Stimulated activated CD8-positive, alpha-beta memory T cell treated with anti-CD3 and anti-CD28 coated beads, Interleukin-4, amount 100 ng/mL, for 24 hours (primary cell): ENCODE data around the gene CHMP4B.

Experiments used
- DNase-seq: peaks from one replicate; pipeline ENCODE4 v3.0.0-alpha.2; 2020; ENCODE audit warnings: low read depth

CHMP4B gene

DNA sequence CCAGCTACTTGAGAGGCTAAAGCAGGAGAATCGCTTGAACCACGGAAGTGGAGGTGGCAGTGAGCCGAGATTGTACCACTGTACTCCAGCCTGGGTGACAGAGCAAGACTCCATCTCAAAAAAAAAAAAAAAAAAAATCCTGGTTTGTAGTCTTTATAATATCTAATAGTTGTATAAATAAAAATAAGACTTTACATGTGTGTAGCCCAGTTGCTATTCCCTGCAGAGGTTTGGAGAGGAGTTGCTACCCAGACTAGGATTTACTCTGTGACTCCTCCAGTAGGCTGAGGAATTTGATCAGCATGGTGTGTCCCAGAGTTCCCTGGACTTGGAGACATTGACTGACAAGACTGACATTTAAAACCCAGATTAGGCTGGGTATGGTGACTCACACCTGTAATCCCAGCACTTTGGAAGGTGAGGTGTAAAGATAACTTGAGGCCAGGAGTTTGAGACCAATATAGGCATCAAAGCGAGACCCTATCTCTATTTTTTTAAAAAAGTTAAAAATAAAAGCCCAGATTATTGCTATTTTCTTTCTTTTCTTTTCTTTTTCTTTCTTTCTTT is 10.2 kb downstream of the CHMP4B start:
- DNase-seq, result no peak

DNA sequence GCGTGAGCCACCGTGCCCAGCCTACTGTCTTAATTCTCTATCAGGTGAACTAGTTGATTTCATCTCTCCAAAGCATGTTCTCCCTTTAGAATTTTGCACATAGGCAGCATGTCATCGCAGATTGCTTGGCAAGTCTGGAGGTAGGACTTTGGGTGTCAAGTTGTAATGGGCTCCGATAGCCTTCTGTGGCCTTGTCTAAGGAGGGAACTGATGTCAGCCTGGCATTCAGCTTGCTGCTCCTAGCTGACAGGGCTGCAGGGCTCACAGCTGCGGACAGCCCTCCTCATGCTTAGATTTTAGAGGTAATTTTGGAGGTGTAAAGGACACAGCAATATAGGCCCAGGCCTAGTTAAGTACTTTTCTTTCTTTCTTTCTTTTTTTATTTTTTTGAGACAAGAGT is 11.3 kb downstream of the CHMP4B start:
- no peak for DNase-seq

DNA sequence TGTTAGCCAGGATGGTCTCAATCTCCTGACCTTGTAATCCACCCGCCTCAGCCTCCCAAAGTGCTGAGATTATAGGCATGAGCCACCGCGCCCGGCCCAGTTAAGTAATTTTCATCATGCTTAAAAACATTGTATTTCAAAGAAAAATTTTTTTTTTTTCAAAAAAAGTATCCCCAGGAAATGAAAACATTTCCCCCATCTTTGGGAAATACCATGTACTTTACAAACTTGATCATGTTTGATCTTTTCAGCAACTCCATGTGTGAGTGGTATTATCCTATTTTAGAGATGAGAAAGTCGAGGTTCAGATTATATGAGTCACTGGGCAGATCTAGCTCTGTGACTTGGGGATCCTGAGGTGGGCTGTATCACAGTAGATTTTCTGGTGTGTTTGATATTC is 11.8 kb downstream of the CHMP4B start:
- no peak for DNase-seq

DNA sequence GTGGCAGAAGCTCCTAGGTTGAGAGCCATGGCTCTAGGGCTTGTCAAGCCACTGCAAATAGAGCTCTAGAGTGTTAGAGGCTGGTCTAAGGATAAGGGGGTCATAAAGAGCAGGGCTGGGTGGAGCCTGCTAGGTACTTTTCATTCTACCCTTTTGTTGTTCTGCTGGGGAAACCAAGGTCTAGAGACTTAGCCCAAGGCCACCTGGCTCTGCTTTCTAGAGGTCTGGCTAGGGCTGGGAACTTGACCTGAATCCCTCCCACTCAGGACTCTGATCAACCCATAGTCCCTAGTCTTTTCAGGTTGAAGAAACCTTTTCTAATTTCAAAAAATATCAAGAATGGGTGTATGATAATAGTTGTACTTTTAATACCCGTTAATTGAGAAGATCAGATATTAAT is 13.7 kb downstream of the CHMP4B start:
- no peak for DNase-seq

DNA sequence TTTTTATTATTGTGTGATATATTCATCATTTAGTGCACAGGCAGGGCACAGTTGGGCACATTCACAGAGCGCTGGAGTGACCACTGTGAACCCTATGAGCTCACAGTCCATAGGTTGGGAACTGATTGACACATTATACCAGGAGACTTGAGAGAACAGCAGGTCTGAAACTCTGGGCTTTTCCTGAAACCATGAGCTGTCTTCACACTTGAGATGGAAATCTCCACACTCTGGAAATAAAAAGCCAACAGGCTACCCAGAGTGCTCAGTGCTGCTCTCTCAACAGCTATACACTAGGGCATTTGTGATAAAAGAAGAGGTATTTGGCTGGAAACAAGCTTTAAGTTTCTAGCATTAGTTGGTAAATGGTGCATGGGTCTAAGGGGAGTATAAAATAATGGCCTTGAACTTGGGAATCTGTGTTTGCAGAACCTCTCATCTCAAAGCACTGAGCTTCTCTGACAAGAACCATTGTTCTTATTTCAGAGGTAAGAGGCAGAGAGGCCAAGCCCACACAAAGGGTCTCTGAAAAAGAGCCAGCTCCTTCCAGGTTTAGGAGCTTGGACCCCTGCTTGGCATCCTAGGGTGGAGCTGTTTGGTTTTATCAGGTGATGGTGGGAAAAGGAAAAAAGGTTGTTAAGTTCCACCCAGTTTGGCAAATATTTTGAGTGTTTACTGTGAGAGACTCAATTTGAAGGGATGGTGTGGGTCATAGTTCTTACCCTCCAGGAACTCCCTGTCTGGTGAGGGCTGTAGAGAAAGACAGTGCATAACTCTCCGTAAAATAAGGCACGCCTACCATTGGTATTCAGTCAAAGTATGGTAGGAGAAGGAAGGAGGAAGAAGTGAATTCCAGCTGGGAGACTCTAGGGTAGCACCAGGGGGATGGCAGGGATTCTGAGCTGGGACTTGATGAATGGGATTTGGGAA is 14.5 kb downstream of the CHMP4B start:
- no peak for DNase-seq

DNA sequence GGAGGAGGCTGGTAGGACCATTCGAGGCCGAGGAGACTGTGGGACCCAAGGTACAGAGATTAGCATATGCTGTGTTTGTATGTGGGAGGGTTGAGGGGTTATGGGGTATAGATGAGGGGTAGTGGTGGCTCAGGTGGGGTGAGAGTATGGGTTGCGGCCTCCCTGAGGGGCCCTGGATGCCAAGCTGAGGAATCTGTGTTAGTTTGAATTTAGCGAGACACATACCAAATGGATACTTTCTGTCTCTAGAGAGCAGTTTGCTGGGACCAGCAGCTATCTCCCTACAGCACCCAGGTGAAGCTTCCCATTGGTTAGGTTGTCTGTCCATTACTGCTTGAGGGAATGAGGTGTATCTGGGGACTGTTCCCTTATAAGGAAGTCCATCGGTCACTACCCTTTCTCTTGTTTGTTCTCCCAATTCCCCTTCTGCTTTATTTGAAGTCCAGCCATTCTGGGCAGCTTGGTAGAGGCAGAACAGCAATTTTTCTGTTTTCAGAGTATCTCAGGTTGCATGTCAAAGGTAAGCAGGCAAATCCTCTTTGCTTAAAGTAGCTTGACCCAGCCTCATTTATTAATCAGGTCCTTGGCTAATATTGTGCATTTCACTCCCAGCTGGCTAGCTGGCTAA is 15.2 kb downstream of the CHMP4B start:
- DNase-seq, result no peak

DNA sequence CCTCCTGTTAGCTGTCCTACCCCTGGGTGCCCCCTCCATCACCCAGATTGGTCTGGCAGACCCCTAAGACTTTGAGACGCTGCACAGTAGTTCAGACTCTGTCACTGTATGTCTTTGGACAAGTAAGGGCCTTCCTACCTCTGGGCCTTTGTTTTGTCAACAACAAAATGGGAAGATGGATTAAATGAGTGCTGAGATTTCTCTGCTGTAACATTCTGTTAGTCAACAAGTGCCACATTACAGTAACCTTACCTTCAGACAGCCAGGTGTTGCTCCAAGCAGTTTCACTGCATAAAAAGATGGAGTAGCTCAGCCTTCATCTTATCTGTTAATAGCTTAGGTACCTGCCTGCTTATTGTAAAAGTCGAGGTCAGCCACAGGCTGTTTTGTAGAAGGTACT is 16.0 kb downstream of the CHMP4B start:
- DNase-seq, result no peak

DNA sequence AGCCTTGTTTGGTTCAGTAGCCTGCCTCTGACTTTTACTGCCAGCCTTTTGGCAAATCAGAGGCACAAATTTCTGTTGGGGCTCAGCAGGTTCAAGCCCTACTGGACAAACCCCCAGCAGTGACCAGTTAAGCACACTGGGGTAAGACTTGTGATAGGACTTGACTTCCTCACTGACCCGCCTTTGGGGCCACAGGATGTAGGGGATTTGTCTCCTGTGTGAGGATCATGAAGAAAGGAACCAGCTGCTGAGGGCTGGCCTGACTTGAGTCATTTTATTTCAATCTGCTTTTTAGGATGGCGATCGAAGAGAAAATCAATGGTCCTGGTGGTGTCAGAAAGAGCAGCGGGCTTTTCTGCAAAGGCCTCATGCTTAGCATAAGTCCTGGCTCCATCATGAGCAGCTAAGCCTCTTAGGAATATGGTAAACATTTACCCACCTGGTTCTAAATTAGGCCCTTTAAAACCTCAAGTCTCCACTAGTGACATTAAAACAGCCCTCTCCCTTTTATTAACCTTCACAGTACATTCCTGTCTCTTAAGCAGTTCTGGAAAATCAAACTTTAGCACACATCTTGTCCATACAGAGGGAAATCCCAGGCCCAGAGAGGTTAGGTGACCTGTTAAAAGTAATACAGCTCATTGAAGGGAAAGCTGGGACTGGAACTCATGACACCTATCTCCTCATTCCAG is 16.6 kb downstream of the CHMP4B start:
- DNase-seq, result no peak

DNA sequence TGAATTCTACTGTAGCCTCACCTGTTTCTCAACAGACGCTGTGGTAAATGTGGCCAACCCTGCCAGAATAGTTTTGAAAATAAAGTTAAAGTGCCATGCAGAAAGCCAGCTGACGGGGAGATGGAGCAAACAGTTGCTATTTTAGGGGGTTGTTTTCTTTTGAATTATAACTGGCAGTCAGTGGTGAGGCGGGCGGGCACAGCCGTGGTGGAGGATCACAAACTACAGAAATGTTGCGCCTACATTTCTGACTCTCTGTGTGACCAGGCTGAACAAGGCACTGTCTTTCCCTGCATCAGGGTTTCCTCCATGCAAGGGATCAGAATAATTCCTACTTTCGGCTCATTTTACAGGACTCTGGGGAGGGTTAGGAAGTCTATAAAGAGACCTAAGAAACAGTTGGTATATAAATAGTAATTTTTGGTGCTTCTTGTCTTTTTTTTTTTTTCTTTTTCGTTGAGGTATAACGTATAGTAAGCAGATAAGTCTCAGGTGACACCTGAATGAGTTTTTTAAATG is 17.2 kb downstream of the CHMP4B start:
- no peak for DNase-seq

DNA sequence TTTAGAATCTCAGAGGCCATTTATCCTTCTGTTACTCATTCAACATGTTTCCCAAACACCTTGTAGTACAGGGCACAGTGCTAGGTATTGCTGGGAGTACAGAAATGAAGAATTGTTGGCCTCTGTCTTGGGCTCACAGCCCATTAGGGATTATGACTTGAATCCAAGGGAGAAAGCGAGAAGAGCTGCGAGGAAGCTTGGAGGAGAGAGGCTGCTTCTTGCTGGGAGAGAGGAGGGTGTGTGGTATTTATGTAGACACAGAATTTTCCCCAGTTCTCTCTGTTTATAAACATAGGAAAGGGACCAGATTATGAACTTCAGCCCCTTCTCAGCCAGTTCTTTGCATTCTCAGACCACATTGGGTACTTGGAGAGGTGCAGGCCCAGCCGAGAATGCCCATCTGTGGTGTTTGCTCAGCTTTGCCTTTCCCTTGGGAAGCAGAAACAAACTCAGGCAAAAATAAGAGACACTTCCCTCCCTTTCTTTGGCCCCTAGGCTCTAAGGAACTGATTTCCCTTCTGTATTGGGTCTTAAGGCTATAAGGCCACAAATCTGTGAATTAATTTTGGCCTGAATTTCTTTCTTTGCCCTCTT is 17.9 kb downstream of the CHMP4B start:
- no peak for DNase-seq

DNA sequence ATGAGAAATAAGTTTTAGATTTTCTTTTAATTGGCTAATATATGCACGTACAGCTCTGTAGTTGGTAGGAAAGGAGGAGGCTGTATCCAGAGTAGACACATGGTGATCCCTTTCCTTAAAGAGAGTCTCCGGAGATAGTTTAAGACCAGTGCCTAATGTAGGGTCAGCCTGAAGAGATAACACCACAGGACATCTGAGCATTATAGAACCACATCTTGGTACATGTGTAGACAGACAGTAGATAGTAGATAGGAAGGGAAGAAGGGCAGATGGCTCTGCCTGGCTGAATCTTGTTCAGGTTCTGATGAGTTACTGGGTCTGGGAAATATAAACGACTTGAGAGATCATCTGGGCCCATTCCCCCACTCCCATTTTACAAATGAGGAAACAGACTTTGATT is 18.5 kb downstream of the CHMP4B start:
- DNase-seq, result no peak

DNA sequence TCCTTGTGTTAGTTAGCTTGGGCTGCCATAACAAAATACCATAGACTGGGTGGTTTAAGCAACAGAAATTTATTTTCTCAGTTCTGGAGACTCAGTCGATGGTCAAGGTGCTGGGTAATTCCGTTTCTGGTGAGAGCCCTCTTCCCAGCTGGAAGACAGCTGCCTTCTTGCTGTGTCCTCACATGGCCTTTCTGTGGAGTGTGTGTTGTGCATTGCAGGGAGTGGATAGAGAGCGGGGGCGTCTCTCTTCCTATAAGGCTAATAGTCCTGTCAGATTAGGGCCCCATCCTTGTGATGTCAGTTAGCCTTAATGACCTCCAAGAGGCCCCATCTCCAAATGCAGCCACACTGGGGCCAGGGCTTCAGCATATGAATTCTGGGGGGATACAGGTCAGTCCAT is 19.2 kb downstream of the CHMP4B start:
- no peak for DNase-seq

DNA sequence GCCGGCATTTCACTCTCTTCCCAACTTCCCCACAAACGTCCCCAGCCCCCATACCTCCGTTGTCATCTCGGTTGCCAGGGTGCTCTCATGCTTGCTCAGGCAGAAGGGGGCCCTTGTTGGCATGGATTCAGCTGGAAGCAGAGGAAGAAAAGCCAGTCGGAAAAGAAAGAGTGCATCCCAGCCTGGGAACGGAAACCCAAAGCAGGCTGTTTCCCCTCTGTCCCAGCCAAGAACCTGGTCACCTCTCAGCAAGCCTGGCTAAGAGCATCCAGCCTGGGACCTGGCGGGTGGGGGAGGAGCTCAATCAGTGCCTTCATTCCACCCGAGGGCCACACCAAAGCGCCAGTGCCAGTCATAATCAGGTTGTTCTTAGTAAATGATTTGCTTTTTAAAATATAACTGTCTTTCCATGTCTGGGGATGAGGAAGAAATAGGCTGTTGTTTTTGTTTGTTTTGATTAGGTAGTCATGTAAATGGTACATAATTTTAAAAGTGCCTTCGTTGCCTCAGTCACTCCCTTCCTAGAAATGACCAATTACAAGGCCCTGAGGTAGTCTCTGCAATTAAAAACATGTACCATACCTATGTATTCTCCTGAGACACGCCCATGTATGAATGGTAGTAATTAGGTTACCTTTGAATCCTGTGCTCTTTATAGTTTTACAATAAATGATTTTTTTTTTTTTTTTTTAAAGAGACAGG is 21.1 kb downstream of the CHMP4B start:
- DNase-seq, result no peak

DNA sequence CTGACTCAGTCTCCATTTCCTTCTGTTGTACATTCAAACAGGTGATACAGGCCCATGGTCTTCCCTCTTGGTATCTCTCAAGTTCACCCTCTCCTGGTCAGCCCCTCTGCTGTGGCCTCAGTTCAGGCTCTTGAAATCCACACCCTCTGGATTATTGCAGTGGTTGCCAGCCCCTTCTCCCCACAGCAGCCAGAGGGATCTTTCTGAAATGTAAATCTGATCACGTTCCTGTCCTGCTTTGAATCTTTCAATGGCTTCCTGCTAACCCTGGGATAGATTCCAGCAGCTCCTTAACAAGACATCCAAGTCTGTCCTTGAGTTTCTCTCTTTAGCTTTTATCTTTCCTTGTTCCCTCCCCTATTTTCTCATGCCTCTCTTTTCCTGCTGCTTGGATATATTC is 22.2 kb downstream of the CHMP4B start:
- no peak for DNase-seq

DNA sequence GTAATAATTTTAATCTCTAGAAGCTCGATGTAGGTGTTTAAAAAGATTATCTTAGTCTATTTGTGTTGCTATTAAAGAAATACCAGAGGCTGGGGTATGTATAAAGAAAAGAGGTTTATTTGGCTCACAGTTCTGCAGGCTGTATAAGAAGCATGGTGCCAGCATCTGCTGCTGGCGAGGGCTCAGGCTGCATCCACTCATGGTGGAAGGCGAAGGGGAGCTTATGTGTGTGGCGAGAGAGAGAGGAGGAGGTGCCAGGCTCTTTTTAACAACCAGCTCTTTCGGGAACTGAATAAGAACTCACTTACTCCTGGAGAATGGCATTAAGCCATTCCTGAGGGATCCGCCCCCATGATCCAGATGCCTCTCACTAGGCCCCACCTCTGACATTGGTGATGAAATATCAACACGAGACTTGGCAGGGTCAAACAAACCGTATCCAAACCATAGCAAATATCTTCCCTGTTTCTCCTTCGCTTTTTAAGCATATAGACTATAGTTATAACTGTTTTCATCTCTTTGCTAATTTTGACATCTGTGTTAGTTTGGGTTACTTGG is 24.5 kb downstream of the CHMP4B start:
- no peak for DNase-seq

DNA sequence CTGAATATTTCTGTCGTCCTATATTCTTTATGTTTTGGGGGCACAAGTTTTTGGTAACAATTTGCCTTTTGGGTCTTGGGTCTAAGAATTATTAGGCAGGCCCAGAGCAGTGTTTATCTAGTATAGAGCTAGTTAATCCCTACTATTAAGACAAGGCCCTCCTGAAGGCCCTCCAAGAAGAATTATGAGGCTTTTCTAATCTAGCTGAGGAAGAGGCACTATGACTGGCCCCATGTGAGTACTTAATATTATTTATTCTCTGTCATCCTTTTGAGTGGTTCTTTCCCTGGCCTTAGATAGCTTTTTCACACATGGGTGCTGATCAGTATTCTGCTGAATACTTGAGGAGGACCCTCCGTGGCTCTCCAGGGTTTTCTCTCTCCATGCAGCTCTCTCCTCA is 25.1 kb downstream of the CHMP4B start:
- DNase-seq, result no peak

DNA sequence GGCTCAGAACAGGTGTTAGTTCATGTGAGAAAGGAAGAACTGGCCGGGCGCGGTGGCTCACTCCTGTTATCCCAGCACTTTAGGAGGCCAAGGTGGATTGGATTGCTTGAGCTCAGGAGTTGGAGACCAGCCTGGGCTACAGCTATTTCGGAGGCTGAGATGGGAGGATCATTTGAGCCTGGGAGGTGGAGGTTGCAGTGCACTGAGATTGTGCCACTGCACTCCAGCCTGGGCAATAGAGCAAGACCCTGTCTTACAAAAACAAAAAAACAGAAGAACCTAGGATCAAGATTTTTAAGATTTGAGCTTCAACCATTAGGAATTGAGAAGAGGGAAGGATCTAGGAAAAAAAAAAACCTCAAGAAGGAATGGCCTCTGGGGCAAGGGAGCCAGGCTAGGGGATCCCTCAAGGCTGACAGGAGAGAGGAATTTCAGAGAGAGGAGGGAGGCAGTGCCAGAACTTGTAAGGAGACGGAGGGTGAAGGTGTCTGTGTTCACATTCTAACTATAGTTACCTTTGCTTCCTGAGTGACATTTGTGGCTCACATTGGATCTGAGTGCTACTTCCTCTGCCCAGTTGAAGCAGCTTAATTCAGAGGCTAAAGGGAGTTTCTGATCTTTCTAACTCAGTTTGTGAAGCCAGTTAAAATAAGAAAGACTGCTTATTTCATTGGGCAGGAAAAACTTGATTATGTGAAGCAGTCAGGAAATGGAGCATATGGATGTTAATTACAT is 26.1 kb downstream of the CHMP4B start:
- no peak for DNase-seq

DNA sequence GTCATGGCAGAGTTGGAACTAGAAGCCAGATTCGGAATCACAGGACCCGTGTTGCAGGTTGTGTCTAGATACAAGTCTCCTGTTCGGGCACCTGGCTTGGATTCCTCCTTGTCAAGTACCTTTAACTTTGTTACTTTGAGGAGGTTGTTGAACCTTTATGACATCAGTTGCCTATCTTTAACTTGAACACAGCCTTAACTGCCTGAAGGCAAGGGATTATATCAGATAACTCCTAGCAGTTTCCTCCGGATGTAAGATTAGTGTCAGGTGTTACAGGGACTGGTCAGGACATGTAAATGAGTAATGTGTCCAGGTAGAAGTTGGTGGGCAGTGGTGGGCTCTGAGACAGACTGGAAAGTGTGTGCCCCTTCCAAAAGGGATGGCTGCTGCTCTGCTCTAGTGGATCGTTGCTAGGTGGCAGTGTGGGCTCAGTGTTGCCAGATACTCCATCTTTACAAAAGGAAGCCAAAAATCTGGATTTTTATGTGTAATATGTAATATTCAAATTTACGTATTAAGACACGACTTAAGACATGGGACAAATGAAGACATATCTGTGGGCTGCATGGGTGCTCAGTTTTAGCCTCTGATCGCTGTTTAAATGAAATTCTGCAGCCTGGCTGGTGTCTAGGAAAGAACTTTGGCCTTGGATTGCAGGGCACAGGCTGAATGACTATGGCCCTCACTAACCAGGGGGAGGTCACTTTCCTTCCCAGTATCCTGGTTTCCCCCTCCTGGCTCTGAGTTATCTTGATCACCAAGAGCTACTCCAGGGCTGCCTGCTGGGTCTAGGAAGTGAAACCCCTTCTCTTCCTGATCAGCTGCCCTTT is 27.1 kb downstream of the CHMP4B start:
- no peak for DNase-seq

DNA sequence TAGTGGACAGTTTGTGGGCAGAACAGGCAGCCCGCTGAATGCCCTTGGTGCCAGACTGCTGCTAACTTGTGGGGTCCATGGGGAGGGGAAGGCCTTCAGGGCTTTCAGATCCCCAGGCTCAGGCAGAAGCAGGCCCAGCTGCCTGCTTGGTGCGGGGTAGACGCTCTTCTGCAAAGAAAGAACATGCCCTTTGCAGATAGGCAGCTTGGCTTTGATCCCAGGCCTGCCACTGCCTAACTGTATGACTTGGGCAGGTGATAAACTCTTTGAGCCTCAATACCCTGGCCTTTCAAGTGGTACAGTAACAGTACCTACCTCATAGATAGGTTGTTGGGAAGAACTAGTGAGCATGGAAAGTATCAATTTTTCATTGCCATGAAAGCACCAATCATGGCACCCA is 28.4 kb downstream of the CHMP4B start:
- DNase-seq, result no peak

DNA sequence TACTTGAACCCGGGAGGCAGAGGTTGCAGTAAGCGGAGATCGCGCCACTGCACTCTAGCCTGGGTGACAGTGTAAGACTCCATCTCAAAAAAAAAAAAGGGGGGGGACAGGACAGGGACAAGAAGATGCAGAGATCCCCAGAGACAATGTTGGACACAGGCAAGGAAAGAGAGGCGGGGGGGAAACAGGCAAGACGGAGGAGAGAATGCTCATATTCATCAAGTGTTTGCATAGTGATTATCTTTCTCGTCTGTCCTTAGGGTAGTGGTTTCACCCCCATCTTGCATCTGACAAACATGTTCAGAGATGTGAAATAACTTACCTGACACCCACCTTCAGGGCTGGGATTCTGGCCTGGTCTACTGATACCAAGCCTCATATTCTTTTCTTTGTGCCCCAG is 29.0 kb downstream of the CHMP4B start:
- DNase-seq, result no peak
